HG03442 (cell line): ENCODE results near the gene FAM32A.
"Not testable (repeated sequence)": the region's sequence is repeated elsewhere in the genome, so short reads cannot be mapped to it uniquely, and the experiment has no call there.

Experiments used
- ATAC-seq: cut with Tn5 transposase; IDR thresholded peaks from one replicate; pipeline ENCODE4 v1.9.1; 2021; ENCODE audit warnings: mild to moderate bottlenecking, moderate library complexity; ENCODE audit not compliant: unreplicated experiment

The FAM32A gene

DNA sequence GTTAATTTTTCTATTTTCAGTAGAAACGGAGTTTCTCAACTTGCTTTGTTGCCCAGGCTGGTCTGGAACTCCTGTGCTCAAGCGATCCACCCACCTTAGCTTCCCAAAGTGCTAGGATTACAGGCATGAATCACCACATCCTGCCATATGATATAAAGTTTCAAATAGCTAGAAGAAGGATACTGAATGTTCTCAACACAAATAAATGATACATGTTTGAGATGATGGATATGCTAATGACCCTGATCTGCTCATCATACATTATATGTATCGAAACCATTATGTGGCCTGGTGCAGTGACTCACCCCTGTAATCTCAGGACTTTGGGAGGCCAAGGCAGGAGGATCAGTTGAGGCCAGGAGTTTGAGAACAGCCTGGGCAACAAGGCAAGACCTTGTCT lies 23.4 kb upstream of the FAM32A start:
- no peak for ATAC-seq

- ATAC-seq = no peak
These were observed 20.9 kb upstream of the FAM32A start for GRCh38 chr19:16164222-16164890.

GRCh38 chr19:16166417-16166816 lies 18.8 kb upstream of the FAM32A start:
- ATAC-seq = no peak

DNA sequence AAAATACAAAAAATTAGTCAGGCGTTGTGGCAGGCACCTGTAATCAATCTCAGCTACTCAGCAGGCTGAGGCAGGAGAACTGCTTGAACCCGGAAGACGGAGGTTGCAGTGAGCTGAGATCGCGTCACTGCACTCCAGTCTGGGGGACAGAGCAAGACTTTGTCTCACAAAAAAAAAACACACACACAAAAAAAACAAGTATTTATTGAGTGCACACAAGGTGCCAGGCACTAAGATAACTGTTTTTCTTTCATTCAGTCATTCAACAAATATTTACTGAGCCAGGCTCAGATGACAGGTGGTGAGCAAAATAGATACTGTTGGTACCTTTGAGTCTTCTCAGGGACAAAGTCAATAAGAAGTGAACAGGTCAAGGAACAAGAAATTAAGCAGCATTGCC lies 18.2 kb upstream of the FAM32A start:
- ATAC-seq = no peak

- no peak for ATAC-seq
These were observed 16.6 kb upstream of the FAM32A start for GRCh38 chr19:16168465-16169081.

DNA sequence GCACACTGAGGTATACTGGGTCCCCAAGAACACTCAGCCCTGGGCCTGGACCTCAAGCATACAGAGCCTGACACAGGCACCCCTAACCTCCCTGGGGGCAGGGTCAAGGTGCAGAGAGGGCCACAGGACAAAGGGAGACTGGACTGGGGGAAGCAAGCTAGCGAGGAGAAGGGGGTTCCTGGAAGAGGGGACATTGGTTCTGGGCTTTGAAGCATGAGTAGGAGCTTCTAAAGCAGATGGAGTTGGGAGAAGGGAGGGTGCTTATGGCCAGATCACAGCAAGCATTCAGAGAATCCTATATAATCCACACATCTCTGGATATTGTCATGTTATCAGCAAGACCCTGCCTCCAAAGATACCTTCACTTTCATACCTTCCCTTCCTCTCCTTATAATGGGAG lies 15.1 kb upstream of the FAM32A start:
- ATAC-seq = no peak

- no peak for ATAC-seq
These were observed 9.3 kb upstream of the FAM32A start for GRCh38 chr19:16175954-16176353.

GRCh38 chr19:16178866-16179265 lies 6.3 kb upstream of the FAM32A start:
- ATAC-seq = not testable (repeated sequence)

DNA sequence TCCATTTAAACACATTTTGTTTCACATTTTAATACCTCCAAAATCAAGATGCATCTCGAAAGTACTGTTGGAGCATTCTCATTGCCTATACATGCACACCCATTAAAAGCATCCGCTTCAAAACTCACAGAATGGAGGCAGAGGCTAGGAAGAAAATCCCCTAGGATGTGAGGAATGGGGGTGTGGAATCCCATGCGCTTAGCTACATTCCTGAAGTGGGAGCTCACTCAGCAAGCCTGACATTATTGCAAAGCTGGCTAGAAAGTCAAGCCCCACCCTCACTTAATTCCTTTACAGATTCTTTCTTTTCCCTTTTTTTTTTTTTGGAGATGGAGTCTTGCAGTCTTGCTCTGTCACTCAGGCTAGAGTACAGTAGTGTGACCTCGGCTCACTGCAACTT lies 4.6 kb upstream of the FAM32A start:
- ATAC-seq = no peak

GRCh38 chr19:16184665-16185122 lies 516 bp upstream of the FAM32A start:
- ATAC-seq = no peak

DNA sequence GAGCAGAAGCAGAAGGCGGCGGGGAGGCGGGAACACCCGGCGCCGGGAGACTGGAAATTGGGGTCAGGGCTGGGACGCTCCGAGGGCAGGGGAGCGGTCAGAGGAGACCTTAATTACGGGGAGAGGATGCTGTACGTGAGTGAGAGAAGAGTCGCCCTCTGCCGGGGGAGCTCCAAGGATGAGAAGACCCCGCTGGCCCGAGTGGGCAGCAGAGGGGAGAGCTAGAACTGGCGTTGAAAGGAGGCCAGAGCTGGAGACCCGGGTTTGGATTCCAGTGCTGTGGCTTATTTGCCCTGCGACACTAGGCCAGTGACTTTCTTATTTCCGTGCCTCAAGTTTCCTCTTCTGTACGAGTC lies 536 bp downstream of the FAM32A start:
- no peak for ATAC-seq

DNA sequence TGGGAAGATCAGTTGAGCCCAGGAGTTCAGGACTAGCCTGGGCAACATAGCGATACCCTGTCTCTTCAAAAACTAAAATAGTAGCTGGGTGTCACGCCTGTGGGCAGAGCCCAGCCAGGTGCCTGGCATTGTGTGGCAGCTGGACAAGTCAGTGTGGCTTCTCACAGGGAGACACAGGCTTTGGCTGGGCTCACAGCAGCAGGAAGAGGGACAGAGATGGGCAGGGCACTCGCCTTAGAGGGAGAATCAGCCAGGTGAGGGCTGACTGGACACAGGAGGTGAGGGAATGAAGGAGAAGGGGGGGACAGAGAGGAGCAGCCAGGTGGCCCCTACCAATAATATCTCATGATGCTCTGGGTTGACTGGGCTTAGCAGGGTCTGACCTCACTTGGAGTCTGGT lies 3.3 kb downstream of the FAM32A start:
- no peak for ATAC-seq

GRCh38 chr19:16190198-16190597 lies 5.0 kb downstream of the FAM32A start:
- ATAC-seq = no peak

- ATAC-seq = no peak
These were observed 5.5 kb downstream of the FAM32A start for GRCh38 chr19:16190736-16191135.

DNA sequence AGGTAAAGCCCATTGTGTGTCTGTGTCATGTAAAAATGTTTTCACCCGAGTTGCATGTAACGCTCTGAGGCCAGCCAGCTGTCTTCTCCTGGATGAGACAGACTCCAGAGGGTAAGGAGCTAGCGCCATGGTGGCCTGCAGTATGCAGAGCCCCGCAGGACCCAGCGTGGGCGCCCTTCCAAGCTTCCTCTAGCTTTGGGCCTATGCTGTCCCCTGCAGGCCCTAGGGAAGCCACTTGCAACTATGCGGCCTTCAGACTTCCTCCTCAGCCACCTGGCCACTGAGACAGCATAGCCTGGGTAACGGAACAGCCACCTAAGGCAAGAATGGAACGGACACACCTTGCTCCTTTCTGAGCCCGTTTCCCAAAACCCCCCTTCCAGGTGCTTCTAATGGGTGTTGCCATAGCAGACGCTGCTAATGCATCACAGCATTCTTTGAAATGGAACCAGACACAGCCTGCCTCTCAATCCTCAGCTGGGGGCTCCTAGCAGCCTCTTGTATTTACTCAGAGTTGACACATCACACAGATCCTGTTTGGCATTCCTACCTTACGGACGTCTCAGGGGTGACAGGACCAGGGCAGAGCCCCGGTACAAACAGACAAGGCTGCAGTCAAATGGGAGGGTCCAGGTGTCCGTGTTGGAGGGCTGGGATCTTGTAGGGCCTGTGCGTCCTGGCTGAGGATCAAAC lies 6.2 kb downstream of the FAM32A start:
- no peak for ATAC-seq

DNA sequence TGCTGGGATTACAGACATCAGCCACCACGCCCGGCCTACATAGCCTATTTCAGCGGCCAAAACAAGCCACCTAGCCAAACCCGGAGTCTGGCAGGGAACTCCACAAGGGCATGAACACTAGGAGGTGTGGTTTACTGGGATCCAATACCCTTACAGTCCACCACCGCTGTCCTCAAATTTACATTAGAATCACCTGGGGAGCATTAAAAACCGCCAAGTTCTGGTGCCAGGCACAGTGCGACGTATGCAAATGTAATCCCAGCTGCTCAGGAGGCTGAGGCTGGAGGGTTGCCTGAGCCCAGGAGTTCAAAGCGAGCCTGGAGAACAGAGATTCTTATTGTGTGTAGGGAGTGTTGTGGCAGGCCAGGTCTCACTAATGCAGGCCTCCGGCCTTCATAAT lies 8.3 kb downstream of the FAM32A start:
- ATAC-seq = no peak

- no peak for ATAC-seq
These were observed 12.0 kb downstream of the FAM32A start for GRCh38 chr19:16197188-16197621.

GRCh38 chr19:16197622-16198369 lies 12.6 kb downstream of the FAM32A start, which contains the start of gene AP1M1:
AP1M1 (plus strand) TSS chr19:16197911; CDS start chr19:16198027, 116 bp downstream.
- peak; percentile 85 for ATAC-seq

- ATAC-seq = no peak
These were observed 13.1 kb downstream of the FAM32A start for GRCh38 chr19:16198370-16198651.

- no peak for ATAC-seq
These were observed 14.2 kb downstream of the FAM32A start for GRCh38 chr19:16199275-16199932.
